B cell (primary cell): Measurements from ENCODE around the gene DRAXIN. TPM values are rescaled to one million over a fixed set of nuclear protein-coding genes. Genes with fewer than 3 reads are reported as not detected.

Experiments used
- ATAC-seq: fragments of 200-7000 bp; cut with Tn5 transposase; one replicate; pipeline ENCODE4 v1.10.0; 2021; ENCODE audit warnings: low read depth, mild to moderate bottlenecking, moderate number of reproducible peaks, moderate library complexity
- CTCF ChIA-PET: fragments of 350-600 bp; sonication (Branson Sonifier 250); formaldehyde crosslinking; loops from one replicate; lab custom pipeline; 2021; ENCODE audit warnings: antibody characterized with exemption, inconsistent platforms; lab: Charles Lee
- POLR2A ChIA-PET: fragments of 350-600 bp; sonication (Branson Sonifier 250); formaldehyde crosslinking; loops from one replicate; lab custom pipeline; 2021; ENCODE audit warnings: antibody characterized with exemption; lab: Charles Lee
- DNase-seq: peaks from one replicate; pipeline ENCODE4 v3.0.0; 2013
- H2AFZ ChIP-seq: 2 replicates; pipeline ENCODE4 v1.6.1; 2012; ENCODE audit warnings: mild to moderate bottlenecking, low read depth, low read length; ENCODE audit not compliant: insufficient read depth, poor library complexity, severe bottlenecking
- H3K27ac ChIP-seq, 2 donors: 1 replicate in 1 of 2; 2 replicates in 1 of 2; pipeline ENCODE4 v1.5.1; 2012 to 2013; ENCODE audit warnings: low read length in 2 of 2, mild to moderate bottlenecking in 2 of 2, moderate library complexity in 1 of 2
- H3K27me3 ChIP-seq, 4 experiments: fragments of 200-600 bp in 1 of 4; sonication (generic) in 1 of 4; replicated peaks in 1 of 4; 1 replicate in 2 of 4; 2 replicates in 2 of 4; pipeline versions ENCODE4 v1.6.1 to v1.7.0; 2013 to 2016; ENCODE audit warnings: low read length in 3 of 4, mild to moderate bottlenecking in 2 of 4, mixed read lengths in 1 of 4, moderate library complexity in 1 of 4; ENCODE audit not compliant: insufficient read depth in 4 of 4, control insufficient read depth in 3 of 4; ENCODE audit errors: control extremely low read depth in 1 of 4
- H3K36me3 ChIP-seq, 2 experiments: replicated peaks in 1 of 2; 1 replicate in 1 of 2; 2 replicates in 1 of 2; pipeline versions ENCODE4 v1.6.1 to v1.7.1; 2013; ENCODE audit warnings: low read length in 1 of 2; ENCODE audit not compliant: insufficient read depth in 2 of 2, control insufficient read depth in 1 of 2; ENCODE audit errors: control extremely low read depth in 1 of 2, extremely low read depth in 1 of 2
- H3K4me1 ChIP-seq, 2 donors: fragments of 200-600 bp in 1 of 2; sonication (generic) in 1 of 2; 1 replicate in 1 of 2; 2 replicates in 1 of 2; pipeline versions ENCODE4 v1.5.1 to v1.6.1; 2013 to 2017; ENCODE audit warnings: low read length in 2 of 2; ENCODE audit not compliant: control insufficient read depth in 2 of 2, insufficient read depth in 2 of 2
- H3K4me2 ChIP-seq: replicated peaks from 2 replicates; pipeline ENCODE3; 2012; ENCODE audit warnings: mild to moderate bottlenecking, low read depth, low read length; ENCODE audit not compliant: poor library complexity, severe bottlenecking
- H3K4me3 ChIP-seq, 5 experiments: fragments of 200-600 bp in 1 of 5; sonication (generic) in 1 of 5; 1 replicate in 3 of 5; 2 replicates in 2 of 5; pipeline versions ENCODE4 v1.5.1 to v1.7.0; 2011 to 2016; ENCODE audit warnings: low read length in 4 of 5, mild to moderate bottlenecking in 4 of 5, low read depth in 2 of 5, control low read depth in 1 of 5, moderate library complexity in 1 of 5; ENCODE audit not compliant: insufficient read depth in 1 of 5; ENCODE audit errors: control extremely low read depth in 1 of 5, extremely low read depth in 1 of 5
- H3K79me2 ChIP-seq: fragments of 200-600 bp; sonication (generic); one replicate; pipeline ENCODE4 v1.6.0; 2016; ENCODE audit warnings: low read length; ENCODE audit not compliant: control insufficient read depth, insufficient read depth
- H3K9ac ChIP-seq: fragments of 200-600 bp; sonication (generic); 2 replicates; pipeline ENCODE4 v1.6.1; 2017; ENCODE audit warnings: mild to moderate bottlenecking, low read length, moderate library complexity
- H3K9me3 ChIP-seq, 3 donors: one replicate each; pipeline versions ENCODE4 v1.6.1 to v1.7.1; 2013; ENCODE audit warnings: low read length in 2 of 3; ENCODE audit not compliant: control insufficient read depth in 2 of 3, insufficient read depth in 1 of 3; ENCODE audit errors: control extremely low read depth in 1 of 3
- H4K20me1 ChIP-seq: 2 replicates; pipeline ENCODE4 v1.6.0; 2012; ENCODE audit warnings: mild to moderate bottlenecking, low read length; ENCODE audit not compliant: insufficient read depth, control insufficient read depth, poor library complexity, severe bottlenecking
- H3K27ac Mint-ChIP-seq: one replicate; pipeline ENCODE4 v1.8.0; 2021; ENCODE audit warnings: mixed read lengths
- H3K27me3 Mint-ChIP-seq: one replicate; pipeline ENCODE4 v1.8.0; 2021; ENCODE audit warnings: mixed read lengths
- H3K4me1 Mint-ChIP-seq: one replicate; pipeline ENCODE4 v1.8.0; 2021; ENCODE audit warnings: mixed read lengths
- H3K4me3 Mint-ChIP-seq: one replicate; pipeline ENCODE4 v1.8.0; 2021; ENCODE audit warnings: mixed read lengths
- H3K9me3 Mint-ChIP-seq: one replicate; pipeline ENCODE4 v1.8.0; 2022; ENCODE audit warnings: mixed read lengths; ENCODE audit not compliant: insufficient read depth
- EZH2 ChIP-seq: IDR thresholded peaks from 2 replicates; pipeline ENCODE4 v1.6.1; 2012; ENCODE audit warnings: borderline replicate concordance, low read depth, mild to moderate bottlenecking, moderate library complexity, low read length; ENCODE audit not compliant: insufficient read depth, poor library complexity, severe bottlenecking
- WGBS: methylation state at CpG from one replicate; pipeline ENCODE4 v1.1.5; 2013; ENCODE audit warnings: missing lambda C conversion rate; ENCODE audit not compliant: insufficient coverage; 5-methylcytosine and 5-hydroxymethylcytosine counted together
- intact Hi-C: fragments of 100-400 bp; cut with micrococcal nuclease; formaldehyde crosslinking; loops from one replicate; pipeline ENCODE4 v1.10.0; 2022
- polyA plus RNA-seq: library from polyadenylated mRNA; depleted of rRNA; stranded (reverse); fragments of >200 nt; gene quantifications from 2 replicates; pipeline ENCODE4 v1.2.3, GENCODE V29; 2012
- total RNA-seq, 2 donors: library from RNA; stranded (reverse); fragments of 120-200 nt in 1 of 2; gene quantifications; 1 replicate in 1 of 2; 2 replicates in 1 of 2; pipeline versions ENCODE4 v1.2.3 to v1.2.4, GENCODE V29; 2013 to 2022
- TF ChIP-seq, protein P1 (sequence below): fragments of 200-600 bp; IDR thresholded peaks from one replicate; pipeline ENCODE4 v1.8.0; 2022; ENCODE audit warnings: antibody characterized with exemption, mild to moderate bottlenecking

The DRAXIN gene
- total and polyA plus RNA-seq, 2 donors (not counting 1 experiment from before 2014, with no cell fraction given): 0.21 to 0.30 TPM

DNA sequence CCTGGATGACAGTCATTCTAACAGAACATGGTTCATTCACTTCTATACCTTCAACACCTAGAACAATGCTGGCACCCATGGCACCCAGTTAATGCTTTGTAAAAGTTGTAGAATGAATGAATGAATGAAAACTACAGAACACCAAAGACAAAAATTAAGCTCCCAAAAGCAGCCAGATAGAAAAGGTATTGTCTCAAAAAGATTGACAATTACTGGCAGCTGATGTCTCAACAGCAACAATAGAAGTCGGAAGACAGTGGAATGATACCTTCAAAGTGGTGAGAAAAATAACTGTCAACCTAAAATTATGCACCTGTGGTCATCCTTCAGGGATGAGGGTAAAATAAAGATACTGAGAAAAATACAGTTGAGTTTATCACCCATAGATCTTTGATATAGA lies 65.5 kb downstream of the DRAXIN start:
- Histone ChIP-seq H3K27me3 (peaks cover 0 to 10% (median 2%) of the 10 kb centered on the region in 4 experiments), H3K36me3 (no peaks in the 10 kb centered on the region), H3K79me2 (no peaks in the 10 kb centered on the region), H4K20me1 (no peaks in the 10 kb centered on the region), H3K27ac (no peak overlapping the region), H3K9ac (no peak overlapping the region), H3K4me2 (no peak overlapping the region), H3K9me3 (peaks cover 0 to 5% (median 0%) of the 10 kb centered on the region in 3 donors), H2AFZ (no peak overlapping the region), H3K4me1 (peaks cover 4 to 5% of the 10 kb centered on the region in 2 donors), H3K4me3 (no peak overlapping the region)
- TF ChIP-seq EZH2: no peak
- TF ChIP-seq, protein P1, sequence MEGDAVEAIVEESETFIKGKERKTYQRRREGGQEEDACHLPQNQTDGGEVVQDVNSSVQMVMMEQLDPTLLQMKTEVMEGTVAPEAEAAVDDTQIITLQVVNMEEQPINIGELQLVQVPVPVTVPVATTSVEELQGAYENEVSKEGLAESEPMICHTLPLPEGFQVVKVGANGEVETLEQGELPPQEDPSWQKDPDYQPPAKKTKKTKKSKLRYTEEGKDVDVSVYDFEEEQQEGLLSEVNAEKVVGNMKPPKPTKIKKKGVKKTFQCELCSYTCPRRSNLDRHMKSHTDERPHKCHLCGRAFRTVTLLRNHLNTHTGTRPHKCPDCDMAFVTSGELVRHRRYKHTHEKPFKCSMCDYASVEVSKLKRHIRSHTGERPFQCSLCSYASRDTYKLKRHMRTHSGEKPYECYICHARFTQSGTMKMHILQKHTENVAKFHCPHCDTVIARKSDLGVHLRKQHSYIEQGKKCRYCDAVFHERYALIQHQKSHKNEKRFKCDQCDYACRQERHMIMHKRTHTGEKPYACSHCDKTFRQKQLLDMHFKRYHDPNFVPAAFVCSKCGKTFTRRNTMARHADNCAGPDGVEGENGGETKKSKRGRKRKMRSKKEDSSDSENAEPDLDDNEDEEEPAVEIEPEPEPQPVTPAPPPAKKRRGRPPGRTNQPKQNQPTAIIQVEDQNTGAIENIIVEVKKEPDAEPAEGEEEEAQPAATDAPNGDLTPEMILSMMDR: no peak
- DNase-seq (no peak), ATAC-seq (no peak)
- Mint-ChIP-seq H3K9me3 (no peaks in the 10 kb centered on the region), H3K27ac (no peak overlapping the region), H3K4me3 (no peak overlapping the region), H3K27me3 (peaks cover 14% of the 10 kb centered on the region), H3K4me1 (peaks cover 2% of the 10 kb centered on the region)
- intact Hi-C loops: no loop called here
- CTCF ChIA-PET: interaction anchor here (0.8 kb wide), 1 partner anchor 63 kb away, joined by 3 read pairs; no protein-coding TSS in a partner anchor
- no CpG with 5 or more reads among the region's 1 CpG for WGBS
- POLR2A ChIA-PET: no interaction called here

DNA sequence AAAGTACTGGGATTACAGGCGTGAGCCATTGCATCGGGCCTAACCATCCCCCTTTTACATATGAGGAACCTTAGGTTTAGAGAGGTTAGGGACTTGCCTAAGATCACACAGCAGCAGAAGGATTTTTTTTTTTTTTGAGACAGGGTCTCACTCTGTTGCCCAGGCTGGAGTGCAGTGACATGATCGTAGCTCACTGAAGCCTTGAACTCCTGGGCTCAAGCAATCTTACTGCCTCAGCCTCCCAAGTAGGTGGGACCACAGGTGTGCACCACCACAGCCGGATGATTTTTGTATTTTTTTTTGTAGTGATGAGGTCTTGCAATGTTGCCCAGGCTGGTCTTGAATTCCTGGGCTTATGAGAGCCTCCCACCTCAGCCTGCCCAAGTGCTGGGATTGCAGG lies 68.3 kb downstream of the DRAXIN start:
- Histone ChIP-seq H3K36me3 (no peaks in the 10 kb centered on the region), H3K4me3 (no peak overlapping the region), H3K4me1 (peaks cover 6 to 7% of the 10 kb centered on the region in 2 donors), H3K27me3 (peaks cover 0 to 21% (median 2%) of the 10 kb centered on the region in 4 experiments), H3K79me2 (no peaks in the 10 kb centered on the region), H2AFZ (no peak overlapping the region), H3K9ac (no peak overlapping the region), H3K4me2 (no peak overlapping the region), H4K20me1 (no peaks in the 10 kb centered on the region), H3K9me3 (peaks cover 0 to 5% (median 0%) of the 10 kb centered on the region in 3 donors), H3K27ac (no peak overlapping the region)
- H3K4me1 Mint-ChIP-seq: peaks cover 3% of the 10 kb centered on the region
- no peak overlapping the region for H3K4me3 Mint-ChIP-seq
- TF ChIP-seq EZH2: no peak
- TF ChIP-seq, protein P1: no peak
- CTCF ChIA-PET: no interaction called here
- intact Hi-C loops: no loop called here
- no peak for DNase-seq
- POLR2A ChIA-PET: no interaction called here
- H3K9me3 Mint-ChIP-seq: no peaks in the 10 kb centered on the region
- peaks cover 22% of the 10 kb centered on the region for H3K27me3 Mint-ChIP-seq
- no peak for ATAC-seq
- WGBS: no CpG with 5 or more reads among the region's 4 CpGs
- H3K27ac Mint-ChIP-seq: no peak overlapping the region
